ENCODE results near the gene ERO1B.

ERO1B gene

DNA sequence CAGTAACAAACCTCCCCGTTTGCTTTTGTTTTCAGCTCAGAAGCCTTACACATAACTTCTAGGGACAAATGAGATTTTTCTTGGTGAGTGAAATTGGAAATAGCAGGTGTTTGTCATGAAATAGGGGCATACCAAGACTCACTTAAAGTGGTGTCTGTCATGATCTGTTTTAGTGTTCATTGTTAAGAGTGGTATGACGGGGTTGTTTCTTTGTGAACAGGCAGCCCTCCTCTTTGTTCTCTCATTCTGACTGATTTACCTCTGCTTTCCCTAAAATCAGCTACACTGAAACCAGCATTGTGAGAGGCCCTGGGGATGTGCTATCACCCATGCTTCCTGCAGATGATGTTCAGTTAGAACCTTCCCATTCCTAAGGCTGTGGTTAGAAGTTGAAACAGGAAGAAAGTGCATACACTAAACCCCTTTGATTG lies 2.5 kb upstream of the ERO1B start:
- H2BK120ac ChIP-seq (ENCODE audit: insufficient read depth, low read length, poor library complexity), result no peak overlapping the region
- H2AFZ ChIP-seq (ENCODE audit: insufficient read depth, low read length, poor library complexity), result no peak overlapping the region
- no peaks in the 10 kb centered on the region for H3K36me3 ChIP-seq (ENCODE audit: control insufficient read depth in 1 of 2, insufficient read depth in 2 of 2, low read length in 2 of 2)
- no peak overlapping the region for H3K4me3 ChIP-seq (ENCODE audit: low read depth, low read length)
- H3K9ac ChIP-seq (ENCODE audit: low read length), result no peak overlapping the region
- no peak for DNase-seq
- no CpG with 5 or more reads among the region's 2 CpGs for WGBS (ENCODE audit: extremely low coverage, insufficient coverage, insufficient read length)
- peaks cover 0 to 4% of the 10 kb centered on the region in 2 experiments for H3K4me1 ChIP-seq (ENCODE audit: control insufficient read depth in 1 of 2, insufficient read depth in 2 of 2, low read length in 2 of 2)
- no peak overlapping the region for H3K23ac ChIP-seq (ENCODE audit: low read length)
- no peak overlapping the region for H3K4me2 ChIP-seq (ENCODE audit: low read length)
- H2AK5ac ChIP-seq (ENCODE audit: low read length), result no peak overlapping the region
- no peak overlapping the region for H2BK5ac ChIP-seq (ENCODE audit: low read depth, low read length, poor library complexity)
- H3K79me2 ChIP-seq (ENCODE audit: control insufficient read depth, insufficient read depth, low read length, poor library complexity), result no peaks in the 10 kb centered on the region
- H4K8ac ChIP-seq (ENCODE audit: low read depth, low read length), result no peak overlapping the region
- H2BK12ac ChIP-seq (ENCODE audit: low read length), result no peak overlapping the region
- no peak overlapping the region for H3K18ac ChIP-seq (ENCODE audit: low read length)
- H3K9me3 ChIP-seq (ENCODE audit: insufficient read depth, low read depth, low read length), result no peaks in the 10 kb centered on the region
- no peak overlapping the region for H3K27ac ChIP-seq (ENCODE audit: low read depth, low read length)
- H3K79me1 ChIP-seq (ENCODE audit: low read length), result peaks cover 2% of the 10 kb centered on the region
- no peak overlapping the region for H3K4ac ChIP-seq (ENCODE audit: low read depth, low read length)
- H4K12ac ChIP-seq (ENCODE audit: low read depth, low read length), result no peak overlapping the region
- no peaks in the 10 kb centered on the region for H3K27me3 ChIP-seq (ENCODE audit: insufficient read depth, low read length)
- H4K91ac ChIP-seq (ENCODE audit: low read depth, low read length), result no peak overlapping the region
- no peak overlapping the region for H3K14ac ChIP-seq (ENCODE audit: low read length)

DNA sequence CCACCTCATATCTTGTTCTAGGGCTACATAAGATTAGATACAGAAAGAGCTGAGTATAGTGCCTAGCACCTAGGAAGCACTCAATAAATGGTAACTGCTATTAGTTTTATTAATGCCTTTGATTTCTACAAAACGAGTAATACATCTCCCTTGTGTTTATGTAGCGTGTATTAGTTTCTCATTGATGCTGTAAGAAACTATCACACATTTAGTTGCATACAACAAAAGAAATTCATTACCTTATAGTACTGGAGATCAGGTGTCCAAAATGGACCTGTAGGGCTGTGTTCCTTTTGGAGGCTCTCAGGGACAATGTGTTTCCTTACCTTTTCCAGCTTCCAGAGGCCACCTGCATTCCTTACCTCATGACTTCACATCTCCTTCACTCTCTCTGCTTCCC lies 961 bp upstream of the ERO1B start:
- Histone ChIP-seq H3K23ac (ENCODE audit: low read length) (no peak overlapping the region), H2BK5ac (ENCODE audit: low read depth, low read length, poor library complexity) (no peak overlapping the region), H3K27me3 (ENCODE audit: insufficient read depth, low read length) (no peaks in the 10 kb centered on the region), H3K4me3 (ENCODE audit: low read depth, low read length) (no peak overlapping the region), H3K36me3 (ENCODE audit: control insufficient read depth in 1 of 2, insufficient read depth in 2 of 2, low read length in 2 of 2) (no peaks in the 10 kb centered on the region), H2AFZ (ENCODE audit: insufficient read depth, low read length, poor library complexity) (no peak overlapping the region), H2BK120ac (ENCODE audit: insufficient read depth, low read length, poor library complexity) (no peak overlapping the region), H3K14ac (ENCODE audit: low read length) (no peak overlapping the region), H3K9me3 (ENCODE audit: insufficient read depth, low read depth, low read length) (no peaks in the 10 kb centered on the region), H4K8ac (ENCODE audit: low read depth, low read length) (no peak overlapping the region), H3K4me2 (ENCODE audit: low read length) (no peak overlapping the region), H3K9ac (ENCODE audit: low read length) (no peak overlapping the region), H4K91ac (ENCODE audit: low read depth, low read length) (no peak overlapping the region), H2BK12ac (ENCODE audit: low read length) (no peak overlapping the region), H3K4ac (ENCODE audit: low read depth, low read length) (no peak overlapping the region), H3K18ac (ENCODE audit: low read length) (no peak overlapping the region), H3K27ac (ENCODE audit: low read depth, low read length) (no peak overlapping the region), H2AK5ac (ENCODE audit: low read length) (no peak overlapping the region), H3K4me1 (ENCODE audit: control insufficient read depth in 1 of 2, insufficient read depth in 2 of 2, low read length in 2 of 2) (peaks cover 0 to 4% of the 10 kb centered on the region in 2 experiments), H3K79me2 (ENCODE audit: control insufficient read depth, insufficient read depth, low read length, poor library complexity) (no peaks in the 10 kb centered on the region), H3K79me1 (ENCODE audit: low read length) (peaks cover 2% of the 10 kb centered on the region), H4K12ac (ENCODE audit: low read depth, low read length) (no peak overlapping the region)
- WGBS (ENCODE audit: extremely low coverage, insufficient coverage, insufficient read length), result no CpG with 5 or more reads among the region's 2 CpGs
- no peak for DNase-seq

GRCh38 chr1:236282425-236282716 lies 613 bp upstream of the ERO1B start:
- H4K8ac ChIP-seq (ENCODE audit: low read depth, low read length), result peak overlapping the region; percentile 58
- peak overlapping the region; percentile 77 for H3K4me3 ChIP-seq (ENCODE audit: low read depth, low read length)
- WGBS (ENCODE audit: extremely low coverage, insufficient coverage, insufficient read length), result no CpG with 5 or more reads among the region's 7 CpGs
- H3K79me1 ChIP-seq (ENCODE audit: low read length), result peaks cover 2% of the 10 kb centered on the region
- no peak overlapping the region for H4K91ac ChIP-seq (ENCODE audit: low read depth, low read length)
- peak in 1 of 2 donors; percentile 13 for DNase-seq
- no peak overlapping the region for H3K23ac ChIP-seq (ENCODE audit: low read length)
- H3K14ac ChIP-seq (ENCODE audit: low read length), result no peak overlapping the region
- peak overlapping the region; percentile 86 for H2AFZ ChIP-seq (ENCODE audit: insufficient read depth, low read length, poor library complexity)
- H3K9me3 ChIP-seq (ENCODE audit: insufficient read depth, low read depth, low read length), result no peaks in the 10 kb centered on the region
- no peak overlapping the region for H3K4ac ChIP-seq (ENCODE audit: low read depth, low read length)
- no peaks in the 10 kb centered on the region for H3K27me3 ChIP-seq (ENCODE audit: insufficient read depth, low read length)
- peak overlapping the region; percentile 84 for H3K9ac ChIP-seq (ENCODE audit: low read length)
- H3K36me3 ChIP-seq (ENCODE audit: control insufficient read depth in 1 of 2, insufficient read depth in 2 of 2, low read length in 2 of 2), result no peaks in the 10 kb centered on the region
- H3K79me2 ChIP-seq (ENCODE audit: control insufficient read depth, insufficient read depth, low read length, poor library complexity), result no peaks in the 10 kb centered on the region
- H2AK5ac ChIP-seq (ENCODE audit: low read length), result no peak overlapping the region
- no peak overlapping the region for H2BK5ac ChIP-seq (ENCODE audit: low read depth, low read length, poor library complexity)
- no peak overlapping the region for H3K18ac ChIP-seq (ENCODE audit: low read length)
- H3K27ac ChIP-seq (ENCODE audit: low read depth, low read length), result no peak overlapping the region
- peaks cover 0 to 4% of the 10 kb centered on the region in 2 experiments for H3K4me1 ChIP-seq (ENCODE audit: control insufficient read depth in 1 of 2, insufficient read depth in 2 of 2, low read length in 2 of 2)
- H2BK12ac ChIP-seq (ENCODE audit: low read length), result no peak overlapping the region
- peak overlapping the region; percentile 64 for H2BK120ac ChIP-seq (ENCODE audit: insufficient read depth, low read length, poor library complexity)
- peak overlapping the region; percentile 84 for H3K4me2 ChIP-seq (ENCODE audit: low read length)
- H4K12ac ChIP-seq (ENCODE audit: low read depth, low read length), result no peak overlapping the region

DNA sequence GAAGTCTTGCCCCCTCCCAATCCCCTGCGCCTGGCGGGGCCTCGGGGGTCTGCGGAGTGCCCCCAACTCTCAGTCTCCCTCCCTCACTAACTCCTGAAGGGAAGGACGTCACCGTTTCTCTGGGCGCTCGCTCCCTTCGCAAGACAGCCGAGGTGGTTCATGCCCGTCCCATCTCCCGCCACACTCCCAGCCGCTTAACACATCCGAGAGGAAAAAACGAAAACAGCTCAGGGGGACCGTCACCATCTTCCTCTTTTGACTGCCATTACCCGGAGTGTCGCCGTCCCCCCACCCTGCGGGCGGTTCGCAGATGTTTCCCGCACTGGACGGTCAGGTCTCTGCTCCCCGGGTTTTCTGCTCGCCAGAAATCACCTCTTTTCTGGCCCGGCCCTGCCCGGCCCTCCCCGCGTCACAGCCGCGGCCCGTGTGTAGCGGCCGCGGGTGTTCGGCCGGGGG lies 532 bp downstream of the ERO1B start:
- Histone ChIP-seq H3K4ac (ENCODE audit: low read depth, low read length) (no peak overlapping the region), H3K4me3 (ENCODE audit: low read depth, low read length) (peak overlapping the region; percentile 84), H4K8ac (ENCODE audit: low read depth, low read length) (no peak overlapping the region), H2BK5ac (ENCODE audit: low read depth, low read length, poor library complexity) (no peak overlapping the region), H3K9me3 (ENCODE audit: insufficient read depth, low read depth, low read length) (no peaks in the 10 kb centered on the region), H3K79me2 (ENCODE audit: control insufficient read depth, insufficient read depth, low read length, poor library complexity) (no peaks in the 10 kb centered on the region), H3K23ac (ENCODE audit: low read length) (no peak overlapping the region), H3K79me1 (ENCODE audit: low read length) (peaks cover 2% of the 10 kb centered on the region), H3K9ac (ENCODE audit: low read length) (no peak overlapping the region), H2AK5ac (ENCODE audit: low read length) (no peak overlapping the region), H3K18ac (ENCODE audit: low read length) (no peak overlapping the region), H3K14ac (ENCODE audit: low read length) (no peak overlapping the region), H2AFZ (ENCODE audit: insufficient read depth, low read length, poor library complexity) (peak overlapping the region; percentile 87), H2BK120ac (ENCODE audit: insufficient read depth, low read length, poor library complexity) (no peak overlapping the region), H2BK12ac (ENCODE audit: low read length) (no peak overlapping the region), H3K4me1 (ENCODE audit: control insufficient read depth in 1 of 2, insufficient read depth in 2 of 2, low read length in 2 of 2) (peaks cover 0 to 4% of the 10 kb centered on the region in 2 experiments), H3K27me3 (ENCODE audit: insufficient read depth, low read length) (no peaks in the 10 kb centered on the region), H3K4me2 (ENCODE audit: low read length) (peak overlapping the region; percentile 84), H3K36me3 (ENCODE audit: control insufficient read depth in 1 of 2, insufficient read depth in 2 of 2, low read length in 2 of 2) (no peaks in the 10 kb centered on the region), H3K27ac (ENCODE audit: low read depth, low read length) (no peak overlapping the region), H4K12ac (ENCODE audit: low read depth, low read length) (no peak overlapping the region), H4K91ac (ENCODE audit: low read depth, low read length) (no peak overlapping the region)
- WGBS (ENCODE audit: extremely low coverage, insufficient coverage, insufficient read length), result no CpG with 5 or more reads among the region's 38 CpGs
- DNase-seq, result peak in 1 of 2 donors; percentile 43

Data from trophoblast cell (in vitro differentiated cells and primary cell).